ENCODE results near the gene MRAS.

DNA sequence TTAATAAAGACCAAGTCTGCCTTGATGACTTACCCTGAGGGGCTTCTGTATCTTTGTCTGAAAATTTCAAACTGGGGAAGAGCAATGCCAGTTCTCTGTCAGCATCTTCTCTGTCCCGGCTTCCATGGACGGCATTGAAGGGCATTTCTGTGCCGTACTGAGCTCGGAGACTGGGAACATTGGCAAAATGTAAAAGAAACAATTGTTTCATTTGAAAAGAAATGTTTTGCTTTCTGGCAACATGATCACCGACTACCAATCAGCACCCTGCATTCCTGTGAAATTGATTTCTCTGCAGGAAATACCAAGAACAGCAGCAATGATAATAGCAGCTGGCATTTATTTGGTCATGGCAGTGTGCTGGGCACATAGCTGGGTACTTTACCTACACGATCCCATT lies 44.9 kb upstream of the MRAS start:
- TF ChIP-seq CTCF (IDR thresholded peaks at IDR 0.05; ENCODE audit: insufficient read depth, low read length, poor library complexity, severe bottlenecking) (no peak), EZH2phosphoT487 (conservative IDR thresholded peaks at IDR 0.05; ENCODE audit: low read length) (no peak)

Measured in SU-DHL-6 (cell line).